GM21390 (cell line): ENCODE measurements around the gene MSLN.

Source experiments
- ATAC-seq: cut with Tn5 transposase; IDR thresholded peaks from one replicate; pipeline ENCODE4 v1.9.1; 2021; ENCODE audit not compliant: unreplicated experiment

Gene MSLN

DNA sequence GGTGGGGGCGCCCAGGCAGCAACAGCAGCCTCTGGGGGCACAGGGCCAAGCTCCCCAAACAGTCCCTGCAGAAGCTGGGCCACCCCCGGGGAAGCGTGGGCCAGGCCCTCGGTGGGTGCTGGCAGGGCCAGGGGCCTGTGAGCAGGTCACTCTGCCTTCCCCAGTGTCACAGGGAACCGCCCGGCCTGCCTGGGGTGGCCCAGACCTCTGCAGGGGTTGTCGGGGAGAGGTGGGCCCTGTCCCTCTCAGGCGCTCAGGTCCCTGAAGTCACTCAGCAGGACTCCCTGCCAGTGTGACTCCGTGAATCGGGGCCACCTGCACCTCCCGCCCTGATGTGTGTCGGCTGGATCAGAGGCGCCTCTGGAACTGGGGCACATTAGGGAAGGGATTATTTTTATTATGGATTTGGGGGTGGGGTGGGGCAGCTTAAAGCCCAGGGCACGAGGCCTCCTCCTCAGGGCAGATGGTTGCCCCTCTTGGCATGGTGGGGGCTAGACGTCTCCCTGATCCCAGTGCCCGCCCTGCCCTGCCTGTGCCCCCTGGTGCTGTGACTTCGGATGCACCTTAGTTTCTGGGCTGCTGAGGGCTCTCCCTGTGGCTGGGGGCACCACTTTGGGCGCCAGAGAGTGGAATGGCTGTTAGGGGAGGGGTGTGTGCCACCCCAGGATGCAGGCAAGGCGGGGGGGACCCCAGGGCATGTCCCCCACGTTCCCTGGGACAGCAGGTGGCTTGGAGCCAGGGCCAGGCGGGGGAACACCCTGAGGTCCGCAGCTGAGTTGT, 41.2 kb downstream of the MSLN start:
- ATAC-seq: no peak

DNA sequence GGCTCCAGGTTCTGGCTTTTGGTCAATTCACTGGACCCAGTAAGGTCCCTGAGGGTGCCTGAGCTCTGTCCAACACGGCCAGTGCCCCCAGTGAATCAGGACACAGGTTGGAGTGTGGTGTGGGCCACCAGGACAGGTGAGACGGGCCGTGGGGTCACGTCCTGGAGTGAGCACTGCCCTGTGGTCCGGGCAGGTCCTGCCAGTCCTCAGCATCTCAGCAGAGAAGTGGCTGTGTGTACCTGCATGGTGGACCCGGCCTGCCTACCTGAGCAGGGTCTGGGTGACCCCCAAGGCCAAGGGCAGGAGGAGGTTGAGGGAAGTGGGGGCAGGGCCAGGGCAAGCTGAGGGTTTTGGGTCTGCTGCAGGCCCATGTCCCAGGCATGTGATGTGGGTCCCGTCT, 41.9 kb downstream of the MSLN start:
- no peak for ATAC-seq

DNA sequence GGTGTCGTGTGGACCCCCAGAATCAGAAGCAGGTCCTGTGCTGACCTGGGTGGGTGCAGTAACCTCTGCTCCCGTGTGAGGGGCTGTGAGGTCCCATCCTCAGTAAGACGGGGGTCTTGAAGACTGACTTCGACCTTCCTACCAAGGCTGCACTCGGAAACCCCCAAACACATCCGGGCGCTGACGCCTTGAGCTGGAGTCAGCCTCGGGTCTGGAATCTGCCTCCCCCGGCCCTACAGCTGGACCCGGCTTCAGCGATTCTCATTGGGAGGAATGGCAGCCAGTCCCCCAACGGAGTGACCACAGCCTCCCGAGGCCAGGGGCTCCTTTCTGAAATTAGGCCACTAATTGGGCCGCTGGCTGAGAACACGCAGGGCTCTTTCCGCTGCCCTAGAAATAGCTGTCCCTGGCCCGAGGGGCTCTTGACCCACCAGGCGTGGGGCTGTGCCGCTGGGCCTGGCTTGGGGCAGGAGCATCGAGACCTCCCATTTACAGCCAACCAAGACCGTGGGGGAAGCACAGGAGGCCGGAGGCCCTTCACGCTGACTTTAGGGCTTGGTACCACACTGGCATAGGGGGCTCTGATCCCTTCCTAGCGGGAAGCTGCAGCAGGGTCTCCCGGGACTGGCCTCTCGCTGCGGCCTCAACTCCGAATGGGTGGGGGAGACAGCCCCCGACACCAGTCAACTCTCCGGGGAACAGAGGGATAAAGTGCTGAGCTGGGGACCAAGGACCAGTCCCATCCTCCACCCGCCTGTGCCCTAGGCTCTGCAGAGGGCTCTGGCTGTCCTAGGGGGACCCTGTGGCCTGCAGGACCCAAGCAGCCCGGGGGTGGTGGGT, 42.6 kb downstream of the MSLN start:
- ATAC-seq: no peak

GRCh38 chr16:803754-804080, 43.2 kb downstream of the MSLN start:
- no peak for ATAC-seq

- ATAC-seq: no peak
Observed at GRCh38 chr16:804193-805048, 43.9 kb downstream of the MSLN start.

GRCh38 chr16:805474-805873, 44.9 kb downstream of the MSLN start:
- no peak for ATAC-seq

GRCh38 chr16:807347-808084, 47.0 kb downstream of the MSLN start:
- peak; percentile 91 for ATAC-seq

- ATAC-seq: no peak
Observed at GRCh38 chr16:808085-808386, 47.5 kb downstream of the MSLN start.

GRCh38 chr16:813204-813915, 52.8 kb downstream of the MSLN start:
- ATAC-seq: no peak

DNA sequence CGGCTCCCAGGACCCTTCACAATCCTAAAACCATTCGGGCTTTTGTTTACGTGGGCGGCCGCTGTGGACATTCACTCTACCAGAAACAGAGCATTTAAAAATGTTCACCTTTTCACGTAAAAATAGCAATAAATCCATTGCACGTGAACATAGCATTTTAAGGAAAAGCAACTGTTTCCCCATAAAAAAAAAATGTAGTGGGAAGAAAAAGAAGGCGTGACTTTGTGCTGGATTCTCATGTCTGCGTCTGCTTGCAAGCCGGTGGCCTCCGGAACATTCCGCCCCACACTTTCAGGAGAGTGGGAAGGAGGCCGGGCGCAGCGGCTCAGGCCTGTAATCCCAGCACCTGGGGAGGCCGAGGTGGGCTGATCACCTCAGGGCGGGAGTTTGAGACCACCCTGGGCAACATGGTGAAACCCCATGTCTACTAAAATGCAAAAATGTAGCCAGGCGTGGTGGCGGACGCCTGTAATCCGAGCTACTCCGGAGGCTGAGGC, 53.4 kb downstream of the MSLN start:
- ATAC-seq: no peak

GRCh38 chr16:814974-815373, 54.4 kb downstream of the MSLN start:
- no peak for ATAC-seq

GRCh38 chr16:815861-816260, 55.3 kb downstream of the MSLN start:
- ATAC-seq: no peak

GRCh38 chr16:817001-817906, 56.7 kb downstream of the MSLN start:
- no peak for ATAC-seq

- ATAC-seq: no peak
Observed at GRCh38 chr16:818132-818531, 57.6 kb downstream of the MSLN start.
